ENCODE data around the gene BPIFA1. TPM values are rescaled to one million over a fixed set of nuclear protein-coding genes. Genes with fewer than 3 reads are reported as not detected.
A peak's percentile ranks its signal among the peaks of the same experiment; 100 is the strongest.

The BPIFA1 gene
- total and polyA plus RNA-seq, 9 of the 15 experiments (the other 6 are each of a cell fraction or from before 2014, with no cell fraction given): not detected

DNA sequence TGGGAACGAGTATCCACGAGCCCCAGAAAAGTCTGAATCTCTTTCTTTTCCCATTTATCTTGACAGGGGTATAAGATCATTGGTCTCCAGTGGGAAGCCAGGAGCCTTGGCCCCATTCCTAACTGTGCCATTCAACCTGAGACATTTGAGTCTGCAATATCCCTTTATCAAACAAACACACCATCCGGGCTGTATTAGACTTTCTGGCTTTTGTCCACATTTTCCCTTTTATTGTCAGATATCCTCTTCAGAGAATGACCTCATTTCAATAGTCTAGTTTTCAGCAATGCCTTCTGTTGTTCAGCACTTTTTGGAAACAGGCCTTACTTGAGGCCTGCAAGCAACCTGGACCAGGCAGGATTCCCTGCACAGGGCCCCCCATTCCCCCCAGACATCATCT is 15.7 kb downstream of the BPIFA1 start:
- CTCF ChIA-PET (ENCODE audit: low intra/inter-chr PET ratio): no interaction called here
- POLR2A ChIA-PET: no interaction called here
- TF ChIP-seq CEBPB (tag; IDR thresholded peaks at IDR 0.05): no peak
- in situ Hi-C loops (cut with MboI) (no loop called here), intact Hi-C loops (cut with micrococcal nuclease) (no loop called here)
- DNase-seq (ENCODE audit: extremely low read depth in 1 of 4, low spot score in 3 of 4) (no peak), FAIRE-seq (no peak), ATAC-seq (no peak)
- no peaks in the 10 kb centered on the region for H3K79me2 ChIP-seq (ENCODE audit: control insufficient read depth, insufficient read depth, low read length)
- H3K9me3 ChIP-seq (replicated peaks; ENCODE audit: control insufficient read depth, insufficient read depth, low read depth, low read length): no peaks in the 10 kb centered on the region
- no peak overlapping the region for H3K4me2 ChIP-seq (ENCODE audit: insufficient read depth, low read length)
- H3K9ac ChIP-seq (ENCODE audit: insufficient read depth in 1 of 2, low read depth in 2 of 2, low read length in 2 of 2): no peak overlapping the region
- no peaks in the 10 kb centered on the region for H3K9me1 ChIP-seq (ENCODE audit: control insufficient read depth, insufficient read depth, low read length)
- H4K20me1 ChIP-seq (replicated peaks; ENCODE audit: control insufficient read depth, insufficient read depth, low read length): no peaks in the 10 kb centered on the region
- H3K27me3 ChIP-seq (ENCODE audit: control insufficient read depth in 2 of 2, insufficient read depth in 2 of 2, low read length in 2 of 2): no peaks in the 10 kb centered on the region
- no peak overlapping the region for H3K4me3 ChIP-seq
- WGBS (ENCODE audit: insufficient coverage, low coverage, missing lambda C conversion rate): 3% methylated on average over 3 of the region's 3 CpGs
- no peak overlapping the region for H2AFZ ChIP-seq (ENCODE audit: low read depth, low read length)
- peaks cover 0 to 4% of the 10 kb centered on the region in 2 experiments; a peak in 2 of 5 replicates for H3K4me1 ChIP-seq (replicated peaks in 1 of 2; ENCODE audit: control insufficient read depth in 2 of 2, insufficient read depth in 2 of 2, low read length in 2 of 2)
- H3K36me3 ChIP-seq (ENCODE audit: control insufficient read depth, insufficient read depth, low read length): no peaks in the 10 kb centered on the region
- BruUV-seq (replicated peaks): no TSS peak
- H3K27ac ChIP-seq (ENCODE audit: extremely low read depth, low read depth, low read length): no peak overlapping the region

DNA sequence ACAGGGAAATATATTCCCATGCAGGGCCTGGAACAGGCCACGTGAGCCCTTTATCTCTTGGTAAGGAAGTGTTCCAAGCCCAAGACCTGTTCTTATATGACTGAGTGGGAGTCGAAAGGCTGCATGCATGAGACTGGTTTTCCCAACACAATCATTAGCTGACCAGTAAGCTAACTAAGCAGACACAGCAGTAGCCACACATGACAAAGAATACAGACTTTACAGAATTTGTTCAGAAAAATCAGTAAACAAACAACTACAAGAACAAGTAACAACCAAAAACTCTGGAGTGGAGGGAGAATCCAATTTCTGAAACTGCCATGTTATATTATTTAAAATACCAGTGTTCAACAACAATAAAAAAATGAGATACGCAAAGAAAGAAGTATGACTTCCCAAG is 16.7 kb downstream of the BPIFA1 start:
- Histone ChIP-seq H3K4me3 (no peak overlapping the region), H3K4me2 (ENCODE audit: insufficient read depth, low read length) (no peak overlapping the region), H3K4me1 (replicated peaks in 1 of 2; ENCODE audit: control insufficient read depth in 2 of 2, insufficient read depth in 2 of 2, low read length in 2 of 2) (peaks cover 3 to 12% of the 10 kb centered on the region in 2 experiments; a peak in 3 of 5 replicates), H3K27ac (ENCODE audit: extremely low read depth, low read depth, low read length) (no peak overlapping the region), H4K20me1 (replicated peaks; ENCODE audit: control insufficient read depth, insufficient read depth, low read length) (no peaks in the 10 kb centered on the region), H2AFZ (ENCODE audit: low read depth, low read length) (peak overlapping the region; percentile 41; the same call in 1 of the 2 replicates), H3K9ac (ENCODE audit: insufficient read depth in 1 of 2, low read depth in 2 of 2, low read length in 2 of 2) (no peak overlapping the region), H3K79me2 (ENCODE audit: control insufficient read depth, insufficient read depth, low read length) (no peaks in the 10 kb centered on the region), H3K36me3 (ENCODE audit: control insufficient read depth, insufficient read depth, low read length) (no peaks in the 10 kb centered on the region), H3K27me3 (ENCODE audit: control insufficient read depth in 2 of 2, insufficient read depth in 2 of 2, low read length in 2 of 2) (no peaks in the 10 kb centered on the region), H3K9me3 (replicated peaks; ENCODE audit: control insufficient read depth, insufficient read depth, low read depth, low read length) (no peaks in the 10 kb centered on the region), H3K9me1 (ENCODE audit: control insufficient read depth, insufficient read depth, low read length) (no peaks in the 10 kb centered on the region)
- no peak for ATAC-seq
- peak; percentile 42 for FAIRE-seq
- WGBS (ENCODE audit: insufficient coverage, low coverage, missing lambda C conversion rate): 31% methylated on average over 3 of the region's 3 CpGs
- in situ Hi-C loops (cut with MboI): no loop called here
- intact Hi-C loops (cut with micrococcal nuclease): no loop called here
- ChIA-PET CTCF (ENCODE audit: low intra/inter-chr PET ratio) (no interaction called here), POLR2A (no interaction called here)
- 0 out of 2 replicates have a peak, but pooled peaks have one; percentile 21 for TF ChIP-seq ELF1 (tag; IDR thresholded peaks at IDR 0.05)
- TF ChIP-seq CBX1 (IDR thresholded peaks at IDR 0.05; ENCODE audit: low read depth): no peak
- peak; percentile 100 for TF ChIP-seq ZNF175 (CRISPR knock-in tag; IDR thresholded peaks at IDR 0.05; ENCODE audit: low read depth)
- no TSS peak for BruUV-seq (replicated peaks)
- DNase-seq (ENCODE audit: extremely low read depth in 1 of 4, low spot score in 3 of 4): no peak

Measured in K562 (cell line).